Parathyroid adenoma (tissue), 2 donors: ENCODE data around the gene CTDP1.

ENCODE experiments used
- H2AFZ ChIP-seq: fragments of 300-600 bp; sonication (generic); one replicate; pipeline ENCODE4 v1.7.0; 2017; ENCODE audit warnings: antibody characterized with exemption, mild to moderate bottlenecking
- H3K27ac ChIP-seq: fragments of 300-600 bp; sonication (generic); one replicate; pipeline ENCODE4 v1.7.0; 2017
- H3K27me3 ChIP-seq: fragments of 300-600 bp; sonication (generic); one replicate; pipeline ENCODE4 v1.7.0; 2017; ENCODE audit warnings: low read length; ENCODE audit not compliant: control insufficient read depth, insufficient read depth
- H3K36me3 ChIP-seq: fragments of 300-600 bp; sonication (generic); one replicate; pipeline ENCODE4 v1.7.0; 2017; ENCODE audit warnings: low read length; ENCODE audit not compliant: control insufficient read depth, insufficient read depth
- H3K4me1 ChIP-seq: fragments of 300-600 bp; sonication (generic); one replicate; pipeline ENCODE4 v1.7.0; 2017; ENCODE audit warnings: control low read depth
- H3K4me2 ChIP-seq: fragments of 300-600 bp; sonication (generic); one replicate; pipeline ENCODE4 v1.7.0; 2017; ENCODE audit warnings: low read length
- H3K4me3 ChIP-seq: fragments of 300-600 bp; sonication (generic); one replicate; pipeline ENCODE4 v1.7.0; 2017; ENCODE audit warnings: low read depth, low read length
- H3K79me2 ChIP-seq: fragments of 300-600 bp; sonication (generic); one replicate; pipeline ENCODE4 v1.7.0; 2017; ENCODE audit warnings: control low read depth
- H3K9ac ChIP-seq: fragments of 300-600 bp; sonication (generic); one replicate; pipeline ENCODE4 v1.7.0; 2017; ENCODE audit warnings: mild to moderate bottlenecking
- H3K9me3 ChIP-seq: fragments of 300-600 bp; sonication (generic); one replicate; pipeline ENCODE4 v1.7.0; 2017; ENCODE audit warnings: low read length; ENCODE audit not compliant: control insufficient read depth
- CTCF ChIP-seq: fragments of 300-600 bp; sonication (generic); IDR thresholded peaks from one replicate; pipeline ENCODE4 v1.7.0; 2017; ENCODE audit warnings: antibody characterized with exemption, mild to moderate bottlenecking
- donor health status: primary hyperparathyroidism.

CTDP1 gene

DNA sequence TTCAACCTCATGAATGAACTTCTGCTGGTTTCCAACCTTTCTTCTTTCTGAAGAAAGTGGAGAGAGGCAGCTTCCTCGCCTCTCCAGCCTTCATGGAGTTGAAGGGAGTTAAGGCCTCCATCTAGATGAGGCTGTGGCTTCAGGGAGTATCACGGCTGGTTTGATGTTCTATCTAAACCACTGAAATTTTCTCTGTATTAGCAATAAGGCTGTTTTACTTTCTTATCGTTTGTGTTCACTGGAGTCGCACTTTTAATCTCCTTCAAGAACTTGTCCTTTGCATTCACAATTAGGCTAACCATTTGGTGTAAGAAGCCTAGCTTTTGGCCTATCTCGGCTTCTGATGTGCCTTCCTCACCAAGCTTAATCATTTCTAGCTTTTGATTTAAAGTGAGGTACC, 19.9 kb upstream of the CTDP1 start:
- no peak overlapping the region for H3K4me2 ChIP-seq
- TF ChIP-seq CTCF: no peak
- no peaks in the 10 kb centered on the region for H3K9me3 ChIP-seq
- H3K4me1 ChIP-seq: no peaks in the 10 kb centered on the region
- H3K27me3 ChIP-seq: no peaks in the 10 kb centered on the region
- H3K36me3 ChIP-seq: no peaks in the 10 kb centered on the region
- no peak overlapping the region for H3K4me3 ChIP-seq
- no peaks in the 10 kb centered on the region for H3K79me2 ChIP-seq
- H3K27ac ChIP-seq: no peak overlapping the region
- H2AFZ ChIP-seq: no peak overlapping the region
- H3K9ac ChIP-seq: no peak overlapping the region

DNA sequence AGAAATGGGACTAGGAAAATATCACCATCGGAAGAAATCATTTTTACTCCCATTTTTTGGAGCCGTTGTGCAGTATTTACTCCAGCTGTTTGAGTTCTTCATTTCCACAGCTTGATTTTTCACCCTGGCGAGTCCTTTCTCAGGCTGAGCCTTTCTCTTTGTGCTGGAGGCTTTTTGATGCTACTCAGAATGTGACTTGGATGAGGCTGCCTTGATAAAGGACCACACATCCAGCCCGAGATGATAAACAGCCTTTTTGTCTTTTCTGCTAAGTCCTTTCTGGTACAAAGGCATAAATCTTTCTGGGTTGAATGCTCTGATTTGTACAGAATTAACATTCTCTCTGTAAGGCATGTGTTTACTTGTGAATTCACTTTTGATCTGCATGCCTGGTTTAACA, 17.6 kb upstream of the CTDP1 start:
- H3K4me1 ChIP-seq: no peaks in the 10 kb centered on the region
- no peak overlapping the region for H3K27ac ChIP-seq
- H2AFZ ChIP-seq: no peak overlapping the region
- H3K4me3 ChIP-seq: no peak overlapping the region
- no peak overlapping the region for H3K4me2 ChIP-seq
- no peaks in the 10 kb centered on the region for H3K36me3 ChIP-seq
- H3K9me3 ChIP-seq: no peaks in the 10 kb centered on the region
- no peaks in the 10 kb centered on the region for H3K27me3 ChIP-seq
- TF ChIP-seq CTCF: no peak
- H3K79me2 ChIP-seq: no peaks in the 10 kb centered on the region
- H3K9ac ChIP-seq: no peak overlapping the region

GRCh38 chr18:79662439-79662838, 17.2 kb upstream of the CTDP1 start:
- Histone ChIP-seq H3K27ac (no peak overlapping the region), H3K4me1 (no peaks in the 10 kb centered on the region), H3K27me3 (no peaks in the 10 kb centered on the region), H3K36me3 (no peaks in the 10 kb centered on the region), H2AFZ (no peak overlapping the region), H3K9ac (no peak overlapping the region), H3K9me3 (no peaks in the 10 kb centered on the region), H3K4me2 (no peak overlapping the region), H3K4me3 (no peak overlapping the region), H3K79me2 (no peaks in the 10 kb centered on the region)
- TF ChIP-seq CTCF: no peak

- Histone ChIP-seq H2AFZ (no peak overlapping the region), H3K27ac (no peak overlapping the region), H3K4me3 (no peak overlapping the region), H3K9ac (no peak overlapping the region), H3K79me2 (no peaks in the 10 kb centered on the region), H3K4me1 (no peaks in the 10 kb centered on the region), H3K27me3 (no peaks in the 10 kb centered on the region), H3K36me3 (no peaks in the 10 kb centered on the region), H3K9me3 (no peaks in the 10 kb centered on the region), H3K4me2 (no peak overlapping the region)
- no peak for TF ChIP-seq CTCF
Measured at GRCh38 chr18:79664525-79665125, 15.0 kb upstream of the CTDP1 start.

DNA sequence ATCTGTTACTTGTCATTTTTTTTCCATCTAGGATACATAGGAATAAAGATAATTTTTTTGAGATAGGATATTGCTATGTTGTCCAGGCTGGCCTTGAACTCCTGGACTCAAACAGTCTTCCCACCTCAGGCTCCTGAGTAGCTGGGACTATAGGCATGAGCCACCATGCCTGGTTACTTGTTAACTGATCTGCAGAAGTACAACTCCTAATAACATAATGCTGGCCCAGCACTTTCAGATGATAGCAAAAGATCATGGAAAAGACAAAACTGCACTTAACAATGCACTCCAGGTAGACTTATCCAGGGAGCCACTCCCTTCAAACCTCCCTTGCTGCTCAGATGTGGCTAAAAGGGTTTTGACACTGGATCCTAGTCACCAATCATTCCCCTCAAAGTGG, 11.4 kb upstream of the CTDP1 start:
- TF ChIP-seq CTCF: no peak
- H3K9ac ChIP-seq: no peak overlapping the region
- H3K9me3 ChIP-seq: no peaks in the 10 kb centered on the region
- no peak overlapping the region for H2AFZ ChIP-seq
- no peaks in the 10 kb centered on the region for H3K36me3 ChIP-seq
- no peaks in the 10 kb centered on the region for H3K27me3 ChIP-seq
- no peaks in the 10 kb centered on the region for H3K79me2 ChIP-seq
- no peak overlapping the region for H3K27ac ChIP-seq
- no peak overlapping the region for H3K4me2 ChIP-seq
- H3K4me1 ChIP-seq: no peaks in the 10 kb centered on the region
- no peak overlapping the region for H3K4me3 ChIP-seq
